Measurements from ENCODE around the gene LYRM2. TPM values are rescaled to one million over a fixed set of nuclear protein-coding genes. Genes with fewer than 3 reads are reported as not detected.

The LYRM2 gene
- total RNA-seq, 5 donors from 2014 or later (not counting 1 experiment from before 2014, with no cell fraction given), result 18.9 to 27.0 (median 23.5) TPM

DNA sequence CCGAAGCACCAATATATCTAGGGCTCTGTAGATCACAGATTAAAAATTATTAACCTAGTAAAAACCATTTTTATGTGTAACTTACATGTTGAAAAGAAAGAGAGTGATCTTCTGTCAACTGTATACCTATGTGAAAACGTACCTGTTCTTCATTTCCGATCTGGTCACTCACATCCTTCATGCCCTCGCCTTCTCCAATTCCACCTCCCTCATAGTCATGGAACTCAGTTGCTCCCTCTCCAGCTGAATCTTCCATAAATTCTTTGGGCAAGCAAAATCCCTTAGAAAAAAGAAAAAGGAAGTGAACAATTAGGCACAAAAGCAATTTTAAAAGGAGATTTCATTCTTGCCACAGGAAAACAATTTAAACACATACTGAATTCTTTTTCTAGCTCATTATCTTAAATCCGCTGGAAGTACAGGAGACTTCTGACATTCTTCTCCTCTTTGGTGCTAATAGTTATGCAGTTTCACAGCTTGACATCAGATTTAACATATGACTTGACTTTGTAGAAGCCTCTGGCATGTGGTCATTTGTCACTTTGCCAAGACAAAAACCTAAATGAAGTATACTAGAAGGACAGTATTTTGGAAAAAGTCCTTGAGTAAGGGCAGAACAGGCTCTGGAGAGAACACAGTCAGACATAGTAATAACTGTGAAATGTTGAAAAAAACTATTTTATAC is 29.5 kb upstream of the LYRM2 start:
- Mint-ChIP-seq H3K4me3 (no peak overlapping the region), H3K9me3 (no peaks in the 10 kb centered on the region), H3K4me1 (no peaks in the 10 kb centered on the region), H3K27me3 (no peaks in the 10 kb centered on the region), H3K27ac (no peak overlapping the region), H3K36me3 (peaks cover 65% of the 10 kb centered on the region)
- POLR2A ChIA-PET, result no interaction called here
- Histone ChIP-seq H3K9me3 (no peaks in the 10 kb centered on the region), H3K36me3 (ENCODE audit: control insufficient read depth in 2 of 2, extremely low read depth in 1 of 2, insufficient read depth in 1 of 2, low read length in 1 of 2) (peaks cover 13 to 78% of the 10 kb centered on the region in 2 donors), H3K4me3 (ENCODE audit: control insufficient read depth in 1 of 2, extremely low read depth in 1 of 2, low read length in 1 of 2) (no peak overlapping the region), H3K27me3 (replicated peaks in 1 of 2; ENCODE audit: control insufficient read depth in 2 of 2, extremely low read depth in 1 of 2, insufficient read depth in 2 of 2, low read length in 1 of 2) (no peaks in the 10 kb centered on the region), H3K4me1 (ENCODE audit: control insufficient read depth in 1 of 2, extremely low read depth in 1 of 2, insufficient read depth in 2 of 2, low read length in 2 of 2) (no peaks in the 10 kb centered on the region), H3K27ac (ENCODE audit: low read length) (no peak overlapping the region)
- DNase-seq, result no peak
- CTCF ChIA-PET, result interaction anchor here in 1 of 2 donors (0.6 to 0.8 kb wide), 2 partner anchors 9 to 12 kb away, joined by 3 to 7 read pairs; no protein-coding TSS in a partner anchor
- no CpG with 5 or more reads among the region's 5 CpGs for WGBS (ENCODE audit: insufficient coverage)
- ATAC-seq (replicated peaks in 1 of 4), result no peak

DNA sequence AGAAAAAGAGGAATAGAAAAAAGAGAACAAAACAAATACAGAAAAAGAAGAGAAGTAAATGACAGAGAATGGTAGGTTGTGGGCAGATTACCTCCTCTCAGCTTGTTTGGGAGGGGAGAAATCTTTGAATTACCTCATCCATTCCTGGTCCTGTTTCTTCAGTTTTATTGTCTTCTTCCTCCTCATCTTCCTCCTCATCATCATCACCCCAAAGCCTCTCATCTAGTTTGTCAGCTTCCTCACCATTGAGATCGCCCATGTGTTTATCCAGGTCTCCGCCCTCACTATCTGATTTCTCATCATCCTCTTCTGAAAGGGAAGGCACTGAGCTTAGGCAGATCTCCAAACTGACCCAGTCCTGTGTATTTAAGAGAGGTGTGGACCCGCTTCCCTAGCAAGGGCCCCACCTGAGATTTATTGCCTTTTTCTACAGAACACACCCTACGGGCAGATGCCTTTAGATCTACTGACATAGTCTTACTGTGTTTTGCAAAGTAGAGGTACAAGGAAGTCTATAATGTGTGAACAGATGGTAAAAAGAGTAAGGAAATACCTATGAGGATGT is 24.2 kb upstream of the LYRM2 start:
- ChIA-PET POLR2A (no interaction called here), CTCF (interaction anchor here in 1 of 2 donors (0.6 kb wide), 1 partner anchor 1990 kb away, joined by 4 read pairs; no protein-coding TSS in a partner anchor)
- H3K4me1 ChIP-seq (ENCODE audit: control insufficient read depth in 1 of 2, extremely low read depth in 1 of 2, insufficient read depth in 2 of 2, low read length in 2 of 2), result no peaks in the 10 kb centered on the region
- Mint-ChIP-seq H3K27me3 (no peaks in the 10 kb centered on the region), H3K4me3 (no peak overlapping the region), H3K9me3 (no peaks in the 10 kb centered on the region), H3K27ac (no peak overlapping the region), H3K4me1 (no peaks in the 10 kb centered on the region), H3K36me3 (peaks cover 63% of the 10 kb centered on the region)
- no peaks in the 10 kb centered on the region for H3K27me3 ChIP-seq (replicated peaks in 1 of 2; ENCODE audit: control insufficient read depth in 2 of 2, extremely low read depth in 1 of 2, insufficient read depth in 2 of 2, low read length in 1 of 2)
- H3K36me3 ChIP-seq (ENCODE audit: control insufficient read depth in 2 of 2, extremely low read depth in 1 of 2, insufficient read depth in 1 of 2, low read length in 1 of 2), result peaks cover 12 to 74% of the 10 kb centered on the region in 2 donors
- no peak overlapping the region for H3K4me3 ChIP-seq (ENCODE audit: control insufficient read depth in 1 of 2, extremely low read depth in 1 of 2, low read length in 1 of 2)
- H3K9me3 ChIP-seq, result no peaks in the 10 kb centered on the region
- H3K27ac ChIP-seq (ENCODE audit: low read length), result no peak overlapping the region
- no peak for DNase-seq
- no peak for ATAC-seq (replicated peaks in 1 of 4)
- WGBS (ENCODE audit: insufficient coverage), result 100% methylated on average over 1 of the region's 4 CpGs

DNA sequence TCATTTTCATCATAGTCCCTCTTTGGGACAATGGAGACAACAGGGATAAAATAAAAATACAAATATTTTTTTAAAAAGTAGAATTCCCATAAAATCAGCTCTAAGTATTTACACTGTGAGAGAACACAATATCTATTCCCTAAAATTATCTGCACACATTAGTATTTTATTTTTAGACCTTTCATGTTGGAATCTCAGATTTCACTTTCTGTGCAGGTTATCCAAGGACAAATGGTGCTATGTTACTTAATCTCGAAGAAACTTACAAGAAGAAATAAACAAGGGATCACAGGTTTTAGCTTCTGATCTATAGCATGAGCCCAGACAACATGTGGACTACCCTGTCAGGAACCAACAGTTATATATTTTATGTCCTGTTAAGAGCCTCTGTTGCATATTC is 23.0 kb upstream of the LYRM2 start:
- ChIA-PET POLR2A (no interaction called here), CTCF (interaction anchor here in 1 of 2 donors (0.8 kb wide), 1 partner anchor 10 kb away, joined by 3 read pairs; no protein-coding TSS in a partner anchor)
- no peak overlapping the region for H3K4me3 ChIP-seq (ENCODE audit: control insufficient read depth in 1 of 2, extremely low read depth in 1 of 2, low read length in 1 of 2)
- no peaks in the 10 kb centered on the region for H3K9me3 Mint-ChIP-seq
- WGBS (ENCODE audit: insufficient coverage), result no CpG with 5 or more reads among the region's 1 CpG
- no peaks in the 10 kb centered on the region for H3K4me1 ChIP-seq (ENCODE audit: control insufficient read depth in 1 of 2, extremely low read depth in 1 of 2, insufficient read depth in 2 of 2, low read length in 2 of 2)
- H3K9me3 ChIP-seq, result no peaks in the 10 kb centered on the region
- H3K27ac Mint-ChIP-seq, result no peak overlapping the region
- no peak overlapping the region for H3K4me3 Mint-ChIP-seq
- peaks cover 15 to 82% of the 10 kb centered on the region in 2 donors for H3K36me3 ChIP-seq (ENCODE audit: control insufficient read depth in 2 of 2, extremely low read depth in 1 of 2, insufficient read depth in 1 of 2, low read length in 1 of 2)
- no peaks in the 10 kb centered on the region for H3K27me3 ChIP-seq (replicated peaks in 1 of 2; ENCODE audit: control insufficient read depth in 2 of 2, extremely low read depth in 1 of 2, insufficient read depth in 2 of 2, low read length in 1 of 2)
- ATAC-seq (replicated peaks in 1 of 4) (no peak), DNase-seq (no peak)
- H3K27me3 Mint-ChIP-seq, result no peaks in the 10 kb centered on the region
- peaks cover 67% of the 10 kb centered on the region for H3K36me3 Mint-ChIP-seq
- H3K27ac ChIP-seq (ENCODE audit: low read length), result no peak overlapping the region
- H3K4me1 Mint-ChIP-seq, result no peaks in the 10 kb centered on the region

DNA sequence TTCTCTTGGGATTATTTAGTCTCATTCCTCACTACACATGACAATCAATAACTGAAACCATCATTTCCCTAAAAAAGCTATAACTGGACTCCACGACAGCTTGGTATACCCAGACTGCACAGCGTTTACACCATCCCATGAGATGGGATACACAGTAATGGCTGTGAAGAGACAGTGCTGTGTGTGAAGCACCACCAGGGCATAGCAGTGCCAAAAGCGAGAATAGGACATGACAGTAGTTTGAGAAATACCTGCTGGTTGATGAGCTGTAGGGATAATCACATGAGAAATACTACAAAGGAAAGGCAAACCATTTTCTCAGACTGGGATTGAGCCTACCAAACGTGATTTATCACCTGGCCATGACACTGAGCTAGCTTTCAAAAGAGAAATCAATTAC is 22.4 kb upstream of the LYRM2 start:
- H3K4me3 ChIP-seq (ENCODE audit: control insufficient read depth in 1 of 2, extremely low read depth in 1 of 2, low read length in 1 of 2), result no peak overlapping the region
- POLR2A ChIA-PET, result no interaction called here
- no peaks in the 10 kb centered on the region for H3K9me3 Mint-ChIP-seq

DNA sequence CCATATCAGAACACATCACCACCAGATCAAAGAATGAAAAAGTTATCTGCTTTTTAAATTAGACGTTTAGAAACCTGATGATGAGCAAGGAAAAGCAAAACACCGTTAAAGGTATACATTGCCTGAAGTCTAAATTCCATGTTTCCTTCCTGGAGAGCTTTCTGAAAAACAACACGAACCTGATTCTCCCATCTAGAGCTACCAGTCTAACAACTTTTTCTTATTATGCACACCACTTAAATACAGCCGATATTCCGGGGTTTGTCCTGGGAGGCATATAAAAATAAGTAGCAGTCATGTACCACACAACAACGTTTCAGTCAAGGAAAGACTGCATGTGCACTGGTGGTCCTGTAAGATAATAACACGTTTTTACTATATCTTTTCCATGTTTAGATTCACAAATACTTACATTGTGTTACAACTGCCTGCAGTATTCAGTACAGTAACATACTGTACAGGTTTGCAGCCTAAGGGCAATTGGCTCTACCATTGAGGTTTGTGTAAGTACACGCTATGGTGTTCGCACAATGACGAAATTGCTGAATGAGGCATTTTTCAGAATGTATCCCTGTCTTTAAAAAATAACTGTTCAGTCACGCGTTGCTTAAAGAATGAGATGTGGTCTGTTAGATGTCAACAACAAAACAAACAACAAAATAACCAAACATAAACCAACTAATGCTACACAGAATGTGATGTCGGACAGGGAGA is 19.1 kb upstream of the LYRM2 start:
- no peaks in the 10 kb centered on the region for H3K9me3 ChIP-seq
- 96% methylated on average over 3 of the region's 13 CpGs for WGBS (ENCODE audit: insufficient coverage)
- H3K27me3 Mint-ChIP-seq, result no peaks in the 10 kb centered on the region
- no peaks in the 10 kb centered on the region for H3K4me1 ChIP-seq (ENCODE audit: control insufficient read depth in 1 of 2, extremely low read depth in 1 of 2, insufficient read depth in 2 of 2, low read length in 2 of 2)
- CTCF ChIA-PET, result interaction anchor here in 1 of 2 donors (0.6 kb wide), 1 partner anchor 694 kb away, joined by 3 read pairs; no protein-coding TSS in a partner anchor
- POLR2A ChIA-PET, result no interaction called here
- H3K27ac Mint-ChIP-seq, result no peak overlapping the region
- H3K9me3 Mint-ChIP-seq, result no peaks in the 10 kb centered on the region
- no peak overlapping the region for H3K27ac ChIP-seq (ENCODE audit: low read length)
- H3K4me3 ChIP-seq (ENCODE audit: control insufficient read depth in 1 of 2, extremely low read depth in 1 of 2, low read length in 1 of 2), result no peak overlapping the region
- no peaks in the 10 kb centered on the region for H3K4me1 Mint-ChIP-seq
- peaks cover 64% of the 10 kb centered on the region for H3K36me3 Mint-ChIP-seq
- H3K4me3 Mint-ChIP-seq, result no peak overlapping the region
- H3K27me3 ChIP-seq (replicated peaks in 1 of 2; ENCODE audit: control insufficient read depth in 2 of 2, extremely low read depth in 1 of 2, insufficient read depth in 2 of 2, low read length in 1 of 2), result no peaks in the 10 kb centered on the region
- ATAC-seq (replicated peaks in 1 of 4), result no peak
- H3K36me3 ChIP-seq (ENCODE audit: control insufficient read depth in 2 of 2, extremely low read depth in 1 of 2, insufficient read depth in 1 of 2, low read length in 1 of 2), result peaks cover 19 to 87% of the 10 kb centered on the region in 2 donors
- DNase-seq, result no peak

More for the DNA sequence above, 22.4 kb upstream of the LYRM2 start:
- Mint-ChIP-seq H3K27me3 (no peaks in the 10 kb centered on the region), H3K4me3 (no peak overlapping the region), H3K27ac (no peak overlapping the region), H3K36me3 (peaks cover 63% of the 10 kb centered on the region), H3K4me1 (no peaks in the 10 kb centered on the region)
- Histone ChIP-seq H3K9me3 (no peaks in the 10 kb centered on the region), H3K27me3 (replicated peaks in 1 of 2; ENCODE audit: control insufficient read depth in 2 of 2, extremely low read depth in 1 of 2, insufficient read depth in 2 of 2, low read length in 1 of 2) (no peaks in the 10 kb centered on the region), H3K4me1 (ENCODE audit: control insufficient read depth in 1 of 2, extremely low read depth in 1 of 2, insufficient read depth in 2 of 2, low read length in 2 of 2) (no peaks in the 10 kb centered on the region), H3K27ac (ENCODE audit: low read length) (no peak overlapping the region), H3K36me3 (ENCODE audit: control insufficient read depth in 2 of 2, extremely low read depth in 1 of 2, insufficient read depth in 1 of 2, low read length in 1 of 2) (peaks cover 16 to 86% of the 10 kb centered on the region in 2 donors)
- WGBS (ENCODE audit: insufficient coverage), result 91% methylated on average over 2 of the region's 4 CpGs
- no peak for ATAC-seq (replicated peaks in 1 of 4)
- no peak for DNase-seq
- CTCF ChIA-PET, result interaction anchor here in 1 of 2 donors (0.8 kb wide), 1 partner anchor 10 kb away, joined by 3 read pairs; no protein-coding TSS in a partner anchor

DNA sequence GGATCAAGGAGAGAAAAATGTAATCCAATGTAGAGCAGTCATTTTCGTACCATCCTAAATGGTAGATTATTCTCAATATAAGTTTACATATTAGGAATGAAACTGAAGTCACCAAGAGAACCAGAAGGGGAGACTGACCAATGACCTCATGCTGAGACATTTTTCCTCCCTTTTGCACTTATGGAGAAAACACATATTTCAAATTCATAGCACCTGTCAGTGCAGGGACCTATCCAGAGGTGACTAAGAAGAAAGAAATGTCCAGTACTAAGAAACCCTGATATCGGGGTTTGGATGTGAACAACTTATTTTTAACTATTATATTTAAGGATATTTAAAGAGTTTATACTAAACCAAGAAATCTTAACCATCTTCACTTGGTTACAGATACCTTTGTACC is 16.6 kb upstream of the LYRM2 start:
- H3K4me3 ChIP-seq (ENCODE audit: control insufficient read depth in 1 of 2, extremely low read depth in 1 of 2, low read length in 1 of 2), result no peak overlapping the region
- no CpG with 5 or more reads among the region's 2 CpGs for WGBS (ENCODE audit: insufficient coverage)
- H3K27ac ChIP-seq (ENCODE audit: low read length), result no peak overlapping the region
- no peaks in the 10 kb centered on the region for H3K9me3 ChIP-seq
- no peaks in the 10 kb centered on the region for H3K27me3 ChIP-seq (replicated peaks in 1 of 2; ENCODE audit: control insufficient read depth in 2 of 2, extremely low read depth in 1 of 2, insufficient read depth in 2 of 2, low read length in 1 of 2)
- Mint-ChIP-seq H3K4me1 (no peaks in the 10 kb centered on the region), H3K27me3 (no peaks in the 10 kb centered on the region), H3K36me3 (peaks cover 62% of the 10 kb centered on the region), H3K4me3 (no peak overlapping the region), H3K9me3 (no peaks in the 10 kb centered on the region), H3K27ac (no peak overlapping the region)
- no peak for DNase-seq
- peaks cover 19 to 85% of the 10 kb centered on the region in 2 donors for H3K36me3 ChIP-seq (ENCODE audit: control insufficient read depth in 2 of 2, extremely low read depth in 1 of 2, insufficient read depth in 1 of 2, low read length in 1 of 2)
- ChIA-PET POLR2A (interaction anchor here in 1 of 2 donors (0.6 kb wide), 1 partner anchor 332 kb away, joined by 3 read pairs; no protein-coding TSS in a partner anchor), CTCF (interaction anchor here in 1 of 2 donors (0.6 kb wide), 1 partner anchor 256 kb away, joined by 3 read pairs; no protein-coding TSS in a partner anchor)
- no peaks in the 10 kb centered on the region for H3K4me1 ChIP-seq (ENCODE audit: control insufficient read depth in 1 of 2, extremely low read depth in 1 of 2, insufficient read depth in 2 of 2, low read length in 2 of 2)
- no peak for ATAC-seq (replicated peaks in 1 of 4)
